Measurements from ENCODE around the gene MAPRE2. TPM values are rescaled to one million over a fixed set of nuclear protein-coding genes. Genes with fewer than 3 reads are reported as not detected.
A peak's percentile ranks its signal among the peaks of the same experiment; 100 is the strongest.

The MAPRE2 gene
- total RNA-seq, 2 experiments from 2014 or later = 62.5 to 66.2 TPM

GRCh38 chr18:35038881-35039491, 2.2 kb upstream of the MAPRE2 start:
- Mint-ChIP-seq H3K4me1 (ENCODE audit: low read depth) (peaks cover 37% of the 10 kb centered on the region), H3K27ac (no peak overlapping the region), H3K4me3 (no peak overlapping the region), H3K9me3 (no peaks in the 10 kb centered on the region), H3K27me3 (ENCODE audit: low read depth) (no peaks in the 10 kb centered on the region), H3K36me3 (ENCODE audit: low read depth) (peaks cover 2% of the 10 kb centered on the region)
- intact Hi-C loops (cut with micrococcal nuclease) = no loop called here
- CTCF ChIA-PET = interaction anchor here (0.7 to 5.7 kb wide), 3 partner anchors 11 to 48 kb away, joined by 3 to 65 read pairs (median 6); no protein-coding TSS in a partner anchor
- DNase-seq = no peak

- Mint-ChIP-seq H3K9me3 (no peaks in the 10 kb centered on the region), H3K36me3 (ENCODE audit: low read depth) (peaks cover 2% of the 10 kb centered on the region), H3K27ac (peak overlapping the region; percentile 95), H3K27me3 (ENCODE audit: low read depth) (no peaks in the 10 kb centered on the region), H3K4me1 (ENCODE audit: low read depth) (peaks cover 53% of the 10 kb centered on the region), H3K4me3 (peak overlapping the region; percentile 96)
- CTCF ChIA-PET = interaction anchor here (0.6 to 5.7 kb wide), 7 partner anchors 12 to 102 kb away, joined by 3 to 65 read pairs (median 3); no protein-coding TSS in a partner anchor
- intact Hi-C loops (cut with micrococcal nuclease) = loop anchor here (2.0 to 10.0 kb wide), 6 partner anchors 437 to 1084 kb away; partner anchors contain the start of genes ELP2, GALNT1, INO80C and SLC39A6
- DNase-seq = no peak
Observed at GRCh38 chr18:35040638-35040987, 600 bp upstream of the MAPRE2 start.

- CTCF ChIA-PET = interaction anchor here (0.9 to 5.7 kb wide), 3 partner anchors 13 to 65 kb away, joined by 4 to 65 read pairs (median 7); no protein-coding TSS in a partner anchor
- Mint-ChIP-seq H3K9me3 (no peaks in the 10 kb centered on the region), H3K4me1 (ENCODE audit: low read depth) (peaks cover 66% of the 10 kb centered on the region), H3K27me3 (ENCODE audit: low read depth) (no peaks in the 10 kb centered on the region), H3K27ac (peak overlapping the region; percentile 95), H3K36me3 (ENCODE audit: low read depth) (peaks cover 2% of the 10 kb centered on the region), H3K4me3 (peak overlapping the region; percentile 96)
- intact Hi-C loops (cut with micrococcal nuclease) = loop anchor here (1.0 to 10.0 kb wide), 19 partner anchors 8 to 1083 kb away; partner anchors contain the start of genes ELP2, GALNT1, INO80C and SLC39A6
- peak; percentile 19 for DNase-seq
Observed at GRCh38 chr18:35041815-35042387, 688 bp downstream of the MAPRE2 start.

GRCh38 chr18:35042389-35043071, 1.3 kb downstream of the MAPRE2 start:
- peak overlapping the region; percentile 96 for H3K4me3 Mint-ChIP-seq
- H3K9me3 Mint-ChIP-seq = no peaks in the 10 kb centered on the region
- peaks cover 2% of the 10 kb centered on the region for H3K36me3 Mint-ChIP-seq (ENCODE audit: low read depth)
- H3K27ac Mint-ChIP-seq = peak overlapping the region; percentile 95
- no peaks in the 10 kb centered on the region for H3K27me3 Mint-ChIP-seq (ENCODE audit: low read depth)
- H3K4me1 Mint-ChIP-seq (ENCODE audit: low read depth) = peaks cover 71% of the 10 kb centered on the region
- DNase-seq = peak; percentile 20
- intact Hi-C loops (cut with micrococcal nuclease) = loop anchor here (1.0 to 10.0 kb wide), 12 partner anchors 8 to 1082 kb away; partner anchors contain the start of genes ELP2, GALNT1, INO80C and SLC39A6
- CTCF ChIA-PET = interaction anchor here (5.7 kb wide), 1 partner anchor 14 kb away, joined by 65 read pairs; no protein-coding TSS in a partner anchor

- Mint-ChIP-seq H3K9me3 (peaks cover 4% of the 10 kb centered on the region), H3K4me1 (ENCODE audit: low read depth) (peaks cover 74% of the 10 kb centered on the region), H3K36me3 (ENCODE audit: low read depth) (peaks cover 7% of the 10 kb centered on the region), H3K27me3 (ENCODE audit: low read depth) (no peaks in the 10 kb centered on the region), H3K27ac (peak overlapping the region; percentile 95), H3K4me3 (peak overlapping the region; percentile 96)
- intact Hi-C loops (cut with micrococcal nuclease) = loop anchor here (2.0 to 10.0 kb wide), 6 partner anchors 434 to 1082 kb away; partner anchors contain the start of genes ELP2, GALNT1, INO80C and SLC39A6
- CTCF ChIA-PET = no interaction called here
- peak; percentile 19 for DNase-seq
Observed at GRCh38 chr18:35043207-35043606, 2.0 kb downstream of the MAPRE2 start.

- peak overlapping the region; percentile 95 for H3K27ac Mint-ChIP-seq
- peaks cover 4% of the 10 kb centered on the region for H3K9me3 Mint-ChIP-seq
- CTCF ChIA-PET = interaction anchor here (0.7 to 2.1 kb wide), 5 partner anchors 13 to 52 kb away, joined by 3 to 13 read pairs (median 6); no protein-coding TSS in a partner anchor
- peak; percentile 28 for DNase-seq
- no peaks in the 10 kb centered on the region for H3K27me3 Mint-ChIP-seq (ENCODE audit: low read depth)
- peak overlapping the region; percentile 59 for H3K4me3 Mint-ChIP-seq
- intact Hi-C loops (cut with micrococcal nuclease) = loop anchor here (1.0 to 10.0 kb wide), 3 partner anchors 51 to 1080 kb away; partner anchors contain the start of genes ELP2, GALNT1 and SLC39A6
- peaks cover 72% of the 10 kb centered on the region for H3K4me1 Mint-ChIP-seq (ENCODE audit: low read depth)
- peaks cover 7% of the 10 kb centered on the region for H3K36me3 Mint-ChIP-seq (ENCODE audit: low read depth)
Observed at GRCh38 chr18:35045121-35045520, 3.9 kb downstream of the MAPRE2 start.

- peaks cover 4% of the 10 kb centered on the region for H3K9me3 Mint-ChIP-seq
- CTCF ChIA-PET = interaction anchor here (2.1 kb wide), 2 partner anchors 16 to 21 kb away, joined by 7 read pairs; no protein-coding TSS in a partner anchor
- no peaks in the 10 kb centered on the region for H3K27me3 Mint-ChIP-seq (ENCODE audit: low read depth)
- H3K4me3 Mint-ChIP-seq = peak overlapping the region; percentile 59
- H3K4me1 Mint-ChIP-seq (ENCODE audit: low read depth) = peaks cover 72% of the 10 kb centered on the region
- H3K36me3 Mint-ChIP-seq (ENCODE audit: low read depth) = peaks cover 7% of the 10 kb centered on the region
- no peak for DNase-seq
- intact Hi-C loops (cut with micrococcal nuclease) = loop anchor here (1.0 to 10.0 kb wide), 3 partner anchors 50 to 1079 kb away; partner anchors contain the start of genes ELP2, GALNT1 and SLC39A6
- peak overlapping the region; percentile 95 for H3K27ac Mint-ChIP-seq
Observed at GRCh38 chr18:35045806-35046205, 4.6 kb downstream of the MAPRE2 start.

GRCh38 chr18:35047697-35048292, 6.6 kb downstream of the MAPRE2 start:
- H3K4me3 Mint-ChIP-seq = no peak overlapping the region
- intact Hi-C loops (cut with micrococcal nuclease) = loop anchor here (10.0 kb wide), 2 partner anchors 537 to 1077 kb away; partner anchors contain the start of genes ELP2, GALNT1 and SLC39A6
- H3K27me3 Mint-ChIP-seq (ENCODE audit: low read depth) = no peaks in the 10 kb centered on the region
- peak overlapping the region; percentile 51 for H3K27ac Mint-ChIP-seq
- H3K36me3 Mint-ChIP-seq (ENCODE audit: low read depth) = peaks cover 10% of the 10 kb centered on the region
- peaks cover 4% of the 10 kb centered on the region for H3K9me3 Mint-ChIP-seq
- DNase-seq = no peak
- peaks cover 88% of the 10 kb centered on the region for H3K4me1 Mint-ChIP-seq (ENCODE audit: low read depth)
- CTCF ChIA-PET = interaction anchor here (2.0 to 2.1 kb wide), 2 partner anchors 18 to 98 kb away, joined by 4 to 7 read pairs; no protein-coding TSS in a partner anchor

- Mint-ChIP-seq H3K36me3 (ENCODE audit: low read depth) (peaks cover 10% of the 10 kb centered on the region), H3K9me3 (peaks cover 4% of the 10 kb centered on the region), H3K4me1 (ENCODE audit: low read depth) (peaks cover 83% of the 10 kb centered on the region), H3K27ac (peak overlapping the region; percentile 81), H3K4me3 (peak overlapping the region; percentile 62), H3K27me3 (ENCODE audit: low read depth) (no peaks in the 10 kb centered on the region)
- CTCF ChIA-PET = interaction anchor here (1.4 kb wide), 1 partner anchor 22 kb away, joined by 3 read pairs; no protein-coding TSS in a partner anchor
- intact Hi-C loops (cut with micrococcal nuclease) = loop anchor here (1.0 to 10.0 kb wide), 6 partner anchors 7 to 1075 kb away; partner anchors contain the start of genes ELP2, GALNT1 and SLC39A6
- no peak for DNase-seq
Observed at GRCh38 chr18:35049111-35050027, 8.2 kb downstream of the MAPRE2 start.

GRCh38 chr18:35050028-35050546, 8.9 kb downstream of the MAPRE2 start:
- CTCF ChIA-PET = interaction anchor here (1.2 to 1.8 kb wide), 3 partner anchors 10 to 22 kb away, joined by 3 to 4 read pairs (median 3); no protein-coding TSS in a partner anchor
- DNase-seq = no peak
- H3K27me3 Mint-ChIP-seq (ENCODE audit: low read depth) = no peaks in the 10 kb centered on the region
- intact Hi-C loops (cut with micrococcal nuclease) = loop anchor here (1.0 kb wide), 4 partner anchors 8 to 190 kb away; no protein-coding TSS in a partner anchor
- H3K4me3 Mint-ChIP-seq = peak overlapping the region; percentile 62
- peak overlapping the region; percentile 81 for H3K27ac Mint-ChIP-seq
- peaks cover 10% of the 10 kb centered on the region for H3K36me3 Mint-ChIP-seq (ENCODE audit: low read depth)
- H3K9me3 Mint-ChIP-seq = peaks cover 4% of the 10 kb centered on the region
- H3K4me1 Mint-ChIP-seq (ENCODE audit: low read depth) = peaks cover 79% of the 10 kb centered on the region
